ENCODE results near the gene CPLX1.

Gene CPLX1

DNA sequence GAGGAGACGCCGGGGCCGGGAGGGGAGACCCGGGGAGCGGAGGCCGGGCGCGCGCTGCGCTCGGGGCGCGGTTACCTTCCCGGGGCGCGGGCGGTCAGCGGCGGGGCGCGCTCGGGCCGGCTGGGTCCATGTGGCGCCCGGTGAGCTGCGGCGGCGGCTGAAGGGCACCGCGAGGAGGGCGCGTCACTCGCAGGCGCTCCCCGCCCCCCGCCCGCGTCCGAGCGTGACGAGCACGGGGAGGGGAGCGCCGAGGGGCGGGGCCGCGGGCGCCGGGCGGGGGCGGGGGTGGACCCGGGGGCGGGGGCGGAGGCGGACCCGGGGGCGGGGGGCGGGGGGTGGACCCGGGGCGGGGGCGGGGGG, at the start of gene CPLX1:
CPLX1 (minus strand) TSS at position 159 of the 360 bp plus-strand sequence. CDS start 1,607 bp downstream, outside the sequence.
- TF ChIP-seq, protein P1, sequence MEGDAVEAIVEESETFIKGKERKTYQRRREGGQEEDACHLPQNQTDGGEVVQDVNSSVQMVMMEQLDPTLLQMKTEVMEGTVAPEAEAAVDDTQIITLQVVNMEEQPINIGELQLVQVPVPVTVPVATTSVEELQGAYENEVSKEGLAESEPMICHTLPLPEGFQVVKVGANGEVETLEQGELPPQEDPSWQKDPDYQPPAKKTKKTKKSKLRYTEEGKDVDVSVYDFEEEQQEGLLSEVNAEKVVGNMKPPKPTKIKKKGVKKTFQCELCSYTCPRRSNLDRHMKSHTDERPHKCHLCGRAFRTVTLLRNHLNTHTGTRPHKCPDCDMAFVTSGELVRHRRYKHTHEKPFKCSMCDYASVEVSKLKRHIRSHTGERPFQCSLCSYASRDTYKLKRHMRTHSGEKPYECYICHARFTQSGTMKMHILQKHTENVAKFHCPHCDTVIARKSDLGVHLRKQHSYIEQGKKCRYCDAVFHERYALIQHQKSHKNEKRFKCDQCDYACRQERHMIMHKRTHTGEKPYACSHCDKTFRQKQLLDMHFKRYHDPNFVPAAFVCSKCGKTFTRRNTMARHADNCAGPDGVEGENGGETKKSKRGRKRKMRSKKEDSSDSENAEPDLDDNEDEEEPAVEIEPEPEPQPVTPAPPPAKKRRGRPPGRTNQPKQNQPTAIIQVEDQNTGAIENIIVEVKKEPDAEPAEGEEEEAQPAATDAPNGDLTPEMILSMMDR (IDR thresholded peaks at IDR 0.05; ENCODE audit: insufficient read depth, low read depth, low read length, missing control alignments): no peak
- H3K4me3 ChIP-seq (ENCODE audit: low read depth, low read length): no peak within 1 kb of the TSS
- DNase-seq (ENCODE audit: low read depth): no peak

DNA sequence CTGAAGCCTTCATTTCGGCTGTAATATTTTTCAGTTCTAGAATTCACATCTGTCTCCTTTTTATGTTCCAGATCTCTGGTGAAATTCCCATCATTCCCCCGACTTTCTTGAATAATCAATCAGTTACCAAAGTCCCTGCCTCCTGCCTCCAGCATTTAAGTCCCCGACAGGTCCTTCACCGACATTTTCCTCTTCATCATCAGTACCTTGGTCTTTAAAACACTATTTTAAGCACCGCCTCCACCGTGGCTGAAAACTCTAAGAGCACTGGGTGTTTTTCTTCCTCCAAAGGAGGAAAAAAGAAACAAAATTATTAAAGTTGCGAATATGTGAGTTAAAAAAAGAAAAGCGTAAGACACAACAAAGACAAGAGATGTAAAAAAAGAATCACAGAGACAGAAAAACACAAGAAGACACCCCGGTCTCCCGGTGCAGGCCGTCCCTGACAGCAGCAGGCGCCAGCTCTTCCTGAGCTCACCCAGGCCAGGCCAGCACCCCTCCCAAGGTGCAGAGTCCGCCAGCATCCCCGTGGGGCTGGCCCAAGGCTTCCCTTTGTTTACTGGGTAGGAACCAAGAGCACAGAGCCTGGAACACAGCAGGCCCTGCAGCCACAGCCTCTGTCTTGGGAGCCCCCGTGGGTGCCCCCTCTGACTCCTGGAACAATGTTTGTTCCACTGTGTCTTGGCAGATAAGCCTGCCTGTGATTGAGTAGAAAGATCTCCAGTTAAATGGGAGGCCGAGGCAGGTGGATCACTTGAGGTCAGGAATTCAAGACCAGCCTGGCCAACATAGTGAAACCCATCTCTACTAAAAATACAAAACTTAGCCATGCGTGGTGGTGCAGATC, 49.3 kb upstream of the CPLX1 start:
- no peak overlapping the region for H3K4me3 ChIP-seq (ENCODE audit: low read depth, low read length)
- DNase-seq (ENCODE audit: low read depth): no peak
- TF ChIP-seq, protein P1 (IDR thresholded peaks at IDR 0.05; ENCODE audit: insufficient read depth, low read depth, low read length, missing control alignments): no peak

DNA sequence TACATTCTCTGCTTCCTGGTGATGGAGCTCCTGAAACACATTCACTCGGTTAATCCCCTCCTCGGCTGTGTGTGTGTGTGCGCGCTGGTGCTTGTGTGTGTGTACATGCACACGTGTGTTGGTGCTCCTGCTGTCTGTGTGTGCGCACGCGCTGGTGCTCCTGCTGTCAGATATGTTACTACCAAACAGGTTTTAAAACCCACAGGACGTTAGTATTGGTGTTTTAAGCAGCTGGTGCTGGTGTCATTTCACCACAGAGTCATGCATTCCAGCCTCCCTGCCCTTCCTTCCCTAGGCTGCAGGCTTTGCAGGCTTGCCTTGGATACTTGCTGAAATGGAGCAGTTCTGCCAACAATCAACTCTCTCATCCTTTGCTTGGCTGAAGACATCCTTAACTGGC, 48.1 kb upstream of the CPLX1 start:
- TF ChIP-seq, protein P1 (IDR thresholded peaks at IDR 0.05; ENCODE audit: insufficient read depth, low read depth, low read length, missing control alignments): no peak
- no peak overlapping the region for H3K4me3 ChIP-seq (ENCODE audit: low read depth, low read length)
- no peak for DNase-seq (ENCODE audit: low read depth)

DNA sequence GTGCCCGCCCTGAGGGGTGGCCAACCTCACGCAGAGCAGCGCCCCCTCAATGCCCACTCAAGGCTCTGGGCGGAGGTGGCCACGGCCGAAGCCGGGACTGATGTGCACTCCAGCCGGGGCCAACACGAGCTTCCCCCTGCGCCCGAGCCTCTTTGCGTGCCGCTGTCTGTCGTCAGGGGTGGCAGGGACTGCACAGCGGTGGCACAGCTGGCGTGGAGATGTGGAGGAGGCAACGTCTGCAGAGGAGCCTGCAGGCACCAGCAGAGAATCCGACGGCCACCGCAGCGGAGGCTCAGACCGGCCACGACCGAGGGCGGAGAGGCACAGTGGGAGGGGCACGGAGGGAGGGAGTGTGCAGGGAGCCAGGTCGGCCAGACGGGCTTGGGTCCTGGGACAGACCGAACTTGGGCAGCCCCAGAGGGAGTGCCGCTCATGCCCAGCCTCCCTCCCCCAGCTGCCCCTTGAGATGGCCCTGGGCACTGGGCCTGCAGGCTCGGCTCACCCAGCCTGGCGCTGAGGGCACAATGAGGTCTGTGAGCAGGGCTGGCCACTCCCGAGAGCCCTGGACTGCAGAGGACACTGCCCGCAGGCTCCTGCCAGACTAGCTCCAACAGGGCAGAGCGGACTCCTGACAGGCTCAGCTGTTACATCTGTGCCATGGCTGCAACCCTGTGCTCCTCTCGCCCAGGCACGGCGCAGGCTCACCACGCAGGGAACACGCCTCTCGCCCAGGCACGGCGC, 46.5 kb upstream of the CPLX1 start:
- DNase-seq (ENCODE audit: low read depth): no peak
- TF ChIP-seq, protein P1 (IDR thresholded peaks at IDR 0.05; ENCODE audit: insufficient read depth, low read depth, low read length, missing control alignments): no peak

DNA sequence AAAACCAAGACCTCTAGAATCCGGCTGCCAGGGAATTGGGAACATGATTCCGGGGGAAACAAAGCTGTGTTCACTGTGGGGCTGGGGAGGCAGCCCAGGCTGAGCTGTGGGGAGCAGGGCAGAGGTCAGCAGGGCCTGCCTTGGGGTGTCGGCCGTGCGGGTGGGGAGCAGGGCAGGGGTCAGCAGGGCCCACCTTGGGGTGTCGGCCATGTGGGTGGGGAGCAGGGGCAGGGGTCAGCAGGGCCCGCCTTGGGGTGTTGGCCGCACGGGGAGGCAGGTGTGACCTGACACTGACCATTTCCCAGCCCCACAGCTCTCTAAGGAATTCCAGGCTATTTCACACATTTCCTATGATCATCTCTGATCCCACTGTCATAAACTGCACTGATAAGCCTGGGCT, 45.6 kb upstream of the CPLX1 start:
- DNase-seq (ENCODE audit: low read depth): no peak
- no peak overlapping the region for H3K4me3 ChIP-seq (ENCODE audit: low read depth, low read length)
- TF ChIP-seq, protein P1 (IDR thresholded peaks at IDR 0.05; ENCODE audit: insufficient read depth, low read depth, low read length, missing control alignments): no peak

More for the DNA sequence above, 46.5 kb upstream of the CPLX1 start:
- no peak overlapping the region for H3K4me3 ChIP-seq (ENCODE audit: low read depth, low read length)

DNA sequence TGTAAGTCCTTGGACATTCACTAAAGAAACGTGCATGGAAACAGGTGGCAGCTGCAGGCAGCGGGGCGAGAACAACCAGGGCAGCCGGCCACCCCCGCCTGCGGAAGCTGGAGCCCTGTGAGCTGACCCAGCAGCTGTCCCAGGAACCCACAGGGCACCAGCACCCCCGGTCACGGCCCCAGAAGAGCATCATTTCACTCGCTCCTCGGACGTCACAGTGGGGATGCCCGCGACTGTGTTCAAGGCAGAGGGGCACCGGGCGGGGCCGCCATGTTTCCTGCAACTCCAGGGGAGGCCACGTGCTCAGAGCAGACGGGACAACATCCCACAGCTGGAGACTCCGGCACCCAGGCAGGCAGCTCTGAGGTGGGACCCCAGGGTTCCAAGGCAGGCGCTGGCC, 45.0 kb upstream of the CPLX1 start:
- no peak for DNase-seq (ENCODE audit: low read depth)
- TF ChIP-seq, protein P1 (IDR thresholded peaks at IDR 0.05; ENCODE audit: insufficient read depth, low read depth, low read length, missing control alignments): no peak
- H3K4me3 ChIP-seq (ENCODE audit: low read depth, low read length): no peak overlapping the region
